Mucosa of descending colon (tissue), 3 donors: ENCODE measurements around the gene FAM50A. TPM values are rescaled to one million over a fixed set of nuclear protein-coding genes. Genes with fewer than 3 reads are reported as not detected.

Source experiments
- ATAC-seq: fragments of 200-7000 bp; cut with Tn5 transposase; one replicate; pipeline ENCODE4 v1.9.1; 2020; ENCODE audit warnings: mild to moderate bottlenecking, moderate library complexity
- DNase-seq, 3 donors: peaks; one replicate each; pipeline ENCODE4 v3.0.0-alpha.2; 2020
- H3K36me3 ChIP-seq: fragments of 200-600 bp; one replicate; pipeline ENCODE4 v1.8.0; 2021; ENCODE audit warnings: low read depth, mild to moderate bottlenecking
- H3K4me1 ChIP-seq: fragments of 200-600 bp; one replicate; pipeline ENCODE4 v1.8.0; 2021; ENCODE audit warnings: low read depth, mild to moderate bottlenecking
- H3K4me3 ChIP-seq: fragments of 200-600 bp; one replicate; pipeline ENCODE4 v1.8.0; 2021; ENCODE audit warnings: mild to moderate bottlenecking
- H3K9me3 ChIP-seq: fragments of 200-600 bp; one replicate; pipeline ENCODE4 v1.8.0; 2021; ENCODE audit warnings: mild to moderate bottlenecking
- intact Hi-C, 2 donors: fragments of 100-400 bp; cut with DNase I in 1 of 2; cut with micrococcal nuclease in 1 of 2; formaldehyde crosslinking; loops; one replicate each; pipeline versions ENCODE4 v1.11.0 to v1.11.1; 2022; cut with DNase I, micrococcal nuclease
- total RNA-seq, 3 donors: library from RNA; stranded (reverse); fragmentation: NEBNext Ultra II Directional in 2 of 3; extraction: Animal tissue kit (Norgen Biotek cat#: 25700) in 2 of 3; gene quantifications; one replicate each; pipeline versions ENCODE4 v1.2.1 to v1.2.4, GENCODE V29; 2021 to 2023
- TF ChIP-seq, protein P1 (sequence below): fragments of 200-600 bp; IDR thresholded peaks from one replicate; pipeline ENCODE4 v1.8.0; 2022; ENCODE audit warnings: antibody characterized with exemption, mild to moderate bottlenecking
- donor health status: DM: no; HTN: no; CAD: no; lungs with moderate emphysema.
- donor health status: DM: no; HTN: no; CAD: no.
- donor health status: DM: no; HTN: yes; CAD: no.

FAM50A gene
- total RNA-seq, 3 donors from 2014 or later = 46.2 to 65.1 (median 50.5) TPM

DNA sequence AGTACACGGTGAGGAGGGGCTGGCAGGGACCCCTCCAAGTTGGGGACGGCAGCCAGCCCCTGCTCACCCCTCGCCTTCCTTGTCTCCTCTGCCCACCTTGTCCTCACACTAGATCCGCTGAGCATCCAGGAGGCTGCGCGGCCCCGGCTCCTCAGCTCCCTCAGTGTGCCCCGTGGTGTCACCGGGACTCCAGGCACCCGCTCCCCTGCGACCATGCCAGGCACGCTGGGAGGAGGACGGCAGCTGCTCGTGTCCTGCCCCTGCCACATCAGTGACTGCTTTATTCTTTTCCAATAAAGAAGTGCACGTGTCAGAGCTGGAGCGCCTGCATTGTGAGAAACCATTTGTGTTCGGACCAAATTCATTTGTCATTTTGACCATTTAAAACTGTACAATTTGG lies 6.4 kb downstream of the FAM50A start:
- H3K4me3 ChIP-seq = no peak overlapping the region
- ATAC-seq = no peak
- no peaks in the 10 kb centered on the region for H3K9me3 ChIP-seq
- intact Hi-C loops = no loop called here
- no peaks in the 10 kb centered on the region for H3K36me3 ChIP-seq
- H3K4me1 ChIP-seq = peaks cover under 1% of the 10 kb centered on the region
- TF ChIP-seq, protein P1, sequence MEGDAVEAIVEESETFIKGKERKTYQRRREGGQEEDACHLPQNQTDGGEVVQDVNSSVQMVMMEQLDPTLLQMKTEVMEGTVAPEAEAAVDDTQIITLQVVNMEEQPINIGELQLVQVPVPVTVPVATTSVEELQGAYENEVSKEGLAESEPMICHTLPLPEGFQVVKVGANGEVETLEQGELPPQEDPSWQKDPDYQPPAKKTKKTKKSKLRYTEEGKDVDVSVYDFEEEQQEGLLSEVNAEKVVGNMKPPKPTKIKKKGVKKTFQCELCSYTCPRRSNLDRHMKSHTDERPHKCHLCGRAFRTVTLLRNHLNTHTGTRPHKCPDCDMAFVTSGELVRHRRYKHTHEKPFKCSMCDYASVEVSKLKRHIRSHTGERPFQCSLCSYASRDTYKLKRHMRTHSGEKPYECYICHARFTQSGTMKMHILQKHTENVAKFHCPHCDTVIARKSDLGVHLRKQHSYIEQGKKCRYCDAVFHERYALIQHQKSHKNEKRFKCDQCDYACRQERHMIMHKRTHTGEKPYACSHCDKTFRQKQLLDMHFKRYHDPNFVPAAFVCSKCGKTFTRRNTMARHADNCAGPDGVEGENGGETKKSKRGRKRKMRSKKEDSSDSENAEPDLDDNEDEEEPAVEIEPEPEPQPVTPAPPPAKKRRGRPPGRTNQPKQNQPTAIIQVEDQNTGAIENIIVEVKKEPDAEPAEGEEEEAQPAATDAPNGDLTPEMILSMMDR = no peak
- no peak for DNase-seq

DNA sequence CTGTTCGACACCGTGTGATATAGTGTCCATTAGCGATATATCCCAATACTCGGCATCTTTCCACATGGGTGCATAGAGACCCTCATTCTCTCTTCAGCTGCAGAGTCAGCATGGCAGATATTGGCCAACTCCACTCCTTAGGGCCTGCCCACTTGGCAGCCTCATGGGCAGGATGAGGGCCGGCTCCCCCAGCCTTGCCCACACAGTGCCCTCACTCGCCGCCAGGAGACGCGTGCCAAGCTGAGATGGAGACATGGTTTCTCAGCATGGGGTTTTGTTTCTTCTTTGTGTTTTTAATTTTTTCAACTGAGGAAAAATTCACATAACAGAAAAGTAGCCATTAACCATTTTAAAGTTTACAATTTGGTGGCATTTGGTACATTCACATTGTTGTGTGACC lies 8.9 kb downstream of the FAM50A start:
- no peak overlapping the region for H3K4me3 ChIP-seq
- TF ChIP-seq, protein P1 = no peak
- no peak for ATAC-seq
- H3K36me3 ChIP-seq = no peaks in the 10 kb centered on the region
- H3K9me3 ChIP-seq = no peaks in the 10 kb centered on the region
- intact Hi-C loops = no loop called here
- H3K4me1 ChIP-seq = no peaks in the 10 kb centered on the region
- no peak for DNase-seq

DNA sequence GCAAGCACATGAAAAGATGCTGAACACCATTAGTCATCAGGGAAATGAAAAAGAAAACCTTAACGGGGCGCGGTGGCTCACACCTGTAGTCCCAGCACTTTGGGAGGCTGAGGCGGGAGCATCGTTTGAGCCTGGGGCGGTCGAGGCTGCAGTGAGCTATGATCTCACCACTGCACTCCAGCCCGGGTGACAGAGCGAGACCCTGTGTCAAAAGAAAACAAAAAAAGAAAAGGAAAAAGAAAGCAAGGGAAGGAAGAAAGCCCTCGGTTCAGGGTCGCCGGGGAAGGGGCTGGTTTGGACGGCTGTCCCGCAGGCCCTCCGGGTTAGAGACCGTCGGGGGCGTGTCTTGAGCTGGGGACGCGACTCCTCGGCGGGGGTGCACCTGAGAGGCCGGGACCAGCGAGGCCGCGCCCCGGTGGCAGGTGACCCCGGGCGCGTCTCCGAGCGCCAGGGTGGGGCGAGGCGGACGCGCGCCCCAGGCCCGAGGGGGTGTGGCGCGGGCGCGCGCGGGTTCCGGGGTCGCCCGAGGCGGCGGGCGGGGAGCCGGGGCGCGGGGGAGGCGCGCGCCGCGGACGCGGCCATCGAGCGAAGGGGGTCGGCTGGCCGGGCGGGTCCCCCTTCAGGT lies 13.7 kb downstream of the FAM50A start:
- DNase-seq (peak; percentile 58 to 79 (median 78)), ATAC-seq (peak; percentile 77)
- no peaks in the 10 kb centered on the region for H3K36me3 ChIP-seq
- TF ChIP-seq, protein P1 = no peak
- no peaks in the 10 kb centered on the region for H3K4me1 ChIP-seq
- no peaks in the 10 kb centered on the region for H3K9me3 ChIP-seq
- intact Hi-C loops = no loop called here
- H3K4me3 ChIP-seq = peak overlapping the region; percentile 38

DNA sequence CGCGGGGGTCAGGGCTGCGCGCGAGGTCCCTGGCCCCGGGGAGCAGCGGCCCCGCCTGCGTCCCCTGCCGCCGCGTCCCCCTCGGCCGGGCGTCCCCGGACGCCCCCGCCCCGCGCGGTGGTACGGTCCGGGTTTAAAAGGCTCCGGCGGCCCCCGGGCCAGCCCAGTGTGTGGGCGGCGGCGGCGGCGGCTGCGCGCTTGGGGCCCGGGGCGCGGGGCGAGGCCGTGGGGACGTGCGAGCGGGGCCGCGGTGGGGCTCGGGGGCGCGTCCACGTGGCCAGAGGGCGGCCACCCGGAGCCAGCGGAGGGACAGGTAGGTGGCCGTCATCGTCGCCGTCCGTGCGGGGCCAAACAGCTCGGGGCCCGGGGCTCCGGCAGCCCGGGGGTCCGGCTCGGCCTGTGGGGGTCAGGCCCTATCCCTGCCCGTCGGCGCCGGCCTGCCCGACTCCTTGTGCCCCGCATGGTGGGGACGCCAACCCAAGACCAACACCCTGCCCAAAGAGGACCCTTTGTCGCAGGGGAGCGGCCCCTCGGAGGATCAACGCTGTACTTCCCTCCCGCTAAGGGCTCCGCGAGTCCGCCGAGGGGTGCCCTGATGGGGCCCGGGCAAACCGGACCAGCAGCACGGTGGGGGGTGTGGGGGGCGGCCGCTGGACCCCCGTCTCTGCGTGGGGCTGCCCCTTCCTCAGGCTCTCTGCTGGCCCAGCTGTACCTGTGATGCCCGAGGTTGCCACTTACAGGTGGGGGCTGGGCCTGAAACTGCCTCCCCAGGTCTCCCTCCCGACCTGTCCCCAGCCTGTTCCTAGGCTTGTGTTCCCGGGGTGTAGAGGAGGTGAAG lies 14.4 kb downstream of the FAM50A start, which contains the start of gene PLXNA3:
PLXNA3 (plus strand) TSS at position 166 of the 838 bp plus-strand sequence. CDS start 1,903 bp downstream, outside the sequence.
- intact Hi-C loops = no loop called here
- ATAC-seq (peak; percentile 69), DNase-seq (peak in 2 of 3 donors; percentile 57 to 77)
- Histone ChIP-seq H3K4me1 (no peaks in the 10 kb centered on the region), H3K36me3 (no peaks in the 10 kb centered on the region), H3K9me3 (no peaks in the 10 kb centered on the region), H3K4me3 (peak within 1 kb of the TSS; percentile 38)
- TF ChIP-seq, protein P1 = no peak

DNA sequence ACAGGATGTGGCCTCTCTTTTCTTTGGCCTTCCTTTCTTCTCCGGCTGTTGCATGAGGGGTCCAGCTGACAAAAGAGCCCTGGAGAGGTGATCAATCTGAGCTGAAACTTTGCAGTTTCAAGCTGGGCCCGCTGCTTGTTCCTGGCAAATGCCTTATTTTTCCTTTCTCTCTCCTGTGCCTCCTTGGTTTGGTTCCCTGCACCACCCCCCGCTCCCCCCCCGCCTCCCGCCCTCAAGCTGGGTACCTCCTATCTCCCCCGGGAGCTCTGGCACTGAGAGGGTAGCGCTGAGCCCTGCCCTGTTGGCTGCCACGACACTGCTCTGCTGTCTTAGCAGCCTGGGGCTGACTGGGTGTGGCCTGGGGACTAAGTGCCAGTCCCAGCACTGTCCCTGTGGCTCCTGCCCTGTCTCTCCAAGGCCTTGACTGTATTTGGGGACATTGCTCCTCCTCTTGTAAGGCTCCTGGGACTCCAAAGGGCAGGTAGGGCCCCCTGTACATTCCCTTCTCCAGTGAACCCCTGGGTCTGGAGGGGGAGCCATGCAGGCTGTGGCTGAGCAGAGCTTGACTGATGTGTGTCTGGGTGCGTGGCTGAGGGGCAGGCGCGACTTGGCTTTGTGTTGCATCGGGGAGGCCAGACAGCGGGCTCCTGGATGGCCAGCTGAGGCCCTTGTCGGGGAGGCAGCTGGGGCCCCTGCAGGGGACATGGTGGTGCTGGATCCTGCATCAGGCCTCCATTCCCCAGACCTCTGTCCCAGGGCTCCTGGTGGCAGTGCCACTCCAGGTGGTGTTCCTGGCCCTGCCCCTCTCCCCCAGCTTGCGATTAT lies 15.2 kb downstream of the FAM50A start:
- DNase-seq = peak in 2 of 3 donors; percentile 61 to 64
- peak overlapping the region; percentile 38 for H3K4me3 ChIP-seq
- ATAC-seq = peak; percentile 76
- intact Hi-C loops = no loop called here
- no peaks in the 10 kb centered on the region for H3K36me3 ChIP-seq
- no peaks in the 10 kb centered on the region for H3K4me1 ChIP-seq
- no peaks in the 10 kb centered on the region for H3K9me3 ChIP-seq
- TF ChIP-seq, protein P1 = no peak
